Prostate gland (tissue), 2 donors: ENCODE measurements around the gene CCDC92B. TPM values are rescaled to one million over a fixed set of nuclear protein-coding genes. Genes with fewer than 3 reads are reported as not detected.
"Not testable (repeated sequence)": the region's sequence is repeated elsewhere in the genome, so short reads cannot be mapped to it uniquely, and the experiment has no call there.

ENCODE experiments used
- DNase-seq: peaks from one replicate; pipeline ENCODE4 v3.0.0-alpha.2; 2019; ENCODE audit warnings: low spot score
- H3K27ac ChIP-seq, 2 donors: fragments of 200-600 bp; sonication (generic); 2 replicates each; pipeline ENCODE4 v1.5.1; 2017 to 2019
- H3K27me3 ChIP-seq: fragments of 200-600 bp; sonication (generic); replicated peaks from 2 replicates; pipeline ENCODE4 v1.5.1; 2019; ENCODE audit not compliant: insufficient read depth
- H3K36me3 ChIP-seq, 2 donors: fragments of 200-600 bp; sonication (generic); 1 replicate in 1 of 2; 2 replicates in 1 of 2; pipeline versions ENCODE4 v1.5.1 to v1.8.1; 2017 to 2019
- H3K4me1 ChIP-seq: fragments of 200-600 bp; sonication (generic); replicated peaks from 2 replicates; pipeline ENCODE4 v1.5.1; 2019
- H3K4me3 ChIP-seq, 2 donors: fragments of 200-600 bp; sonication (generic); 2 replicates each; pipeline ENCODE4 v1.5.1; 2017 to 2019
- H3K9me3 ChIP-seq: fragments of 200-600 bp; sonication (generic); 2 replicates; pipeline ENCODE4 v1.5.1; 2017
- CTCF ChIP-seq, 4 experiments: fragments of 200-600 bp in 2 of 4; fragments of 450-650 bp in 2 of 4; sonication (generic) in 2 of 4; IDR thresholded peaks; 1 replicate in 3 of 4; 2 replicates in 1 of 4; pipeline ENCODE4 v1.5.1; 2016 to 2019; ENCODE audit warnings: antibody characterized with exemption in 4 of 4, mild to moderate bottlenecking in 2 of 4, moderate library complexity in 2 of 4
- POLR2A ChIP-seq: fragments of 450-650 bp; IDR thresholded peaks from one replicate; pipeline ENCODE4 v1.6.1; 2016; ENCODE audit warnings: antibody characterized with exemption, mild to moderate bottlenecking
- POLR2AphosphoS5 ChIP-seq: sonication (generic); formaldehyde crosslinking; IDR thresholded peaks from one replicate; pipeline ENCODE4 v1.6.1; 2017; ENCODE audit warnings: antibody characterized with exemption
- WGBS: methylation state at CpG from one replicate; pipeline ENCODE4 v1.1.5; 2018; 5-methylcytosine and 5-hydroxymethylcytosine counted together
- intact Hi-C: fragments of 100-400 bp; cut with DNase I; formaldehyde crosslinking; loops from one replicate; pipeline ENCODE4 v1.14.2; 2022
- total RNA-seq, 2 donors: library from RNA; depleted of rRNA; stranded (reverse); fragments of >200 nt; gene quantifications; one replicate each; pipeline ENCODE4 v1.1.0, GENCODE V29; 2016

Gene CCDC92B
- total RNA-seq, 2 donors from 2014 or later: 1.9 TPM; not detected in 1

DNA sequence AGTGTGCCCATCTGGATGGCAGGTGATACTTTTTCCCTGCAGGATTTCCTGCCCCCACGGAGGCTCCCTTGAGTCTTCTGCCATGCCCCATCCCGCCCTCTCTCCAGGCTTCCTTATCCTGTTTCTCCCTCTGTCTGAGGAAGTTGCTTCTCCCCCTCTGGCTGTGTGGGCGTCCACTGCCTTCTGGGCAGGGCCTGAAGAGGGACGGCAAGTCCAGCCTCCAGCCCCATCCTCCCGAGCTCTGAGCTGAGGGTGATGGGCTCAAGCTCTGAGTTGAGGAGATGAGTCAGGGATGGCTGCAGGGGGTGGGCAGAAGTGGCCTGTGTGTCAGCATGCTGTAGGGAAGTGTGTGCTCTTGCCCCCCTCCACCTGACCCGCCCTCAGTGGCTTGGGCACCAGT, 32.6 kb upstream of the CCDC92B start:
- no peak for DNase-seq
- H3K36me3 ChIP-seq: no peaks in the 10 kb centered on the region
- H3K27me3 ChIP-seq: no peaks in the 10 kb centered on the region
- H3K27ac ChIP-seq: no peak overlapping the region
- intact Hi-C loops: no loop called here
- H3K4me1 ChIP-seq: no peaks in the 10 kb centered on the region
- WGBS: 53% methylated on average over 6 of the region's 6 CpGs
- no peak for TF ChIP-seq POLR2AphosphoS5
- no peak for TF ChIP-seq CTCF (IDR thresholded peaks at IDR 0.05)
- TF ChIP-seq POLR2A: no peak
- no peak overlapping the region for H3K4me3 ChIP-seq
- H3K9me3 ChIP-seq: no peaks in the 10 kb centered on the region

- H3K36me3 ChIP-seq: not testable (repeated sequence)
- 86% methylated on average over 14 of the region's 15 CpGs for WGBS
Measured at GRCh38 chr17:2781598-2781997, 32.1 kb upstream of the CCDC92B start.

DNA sequence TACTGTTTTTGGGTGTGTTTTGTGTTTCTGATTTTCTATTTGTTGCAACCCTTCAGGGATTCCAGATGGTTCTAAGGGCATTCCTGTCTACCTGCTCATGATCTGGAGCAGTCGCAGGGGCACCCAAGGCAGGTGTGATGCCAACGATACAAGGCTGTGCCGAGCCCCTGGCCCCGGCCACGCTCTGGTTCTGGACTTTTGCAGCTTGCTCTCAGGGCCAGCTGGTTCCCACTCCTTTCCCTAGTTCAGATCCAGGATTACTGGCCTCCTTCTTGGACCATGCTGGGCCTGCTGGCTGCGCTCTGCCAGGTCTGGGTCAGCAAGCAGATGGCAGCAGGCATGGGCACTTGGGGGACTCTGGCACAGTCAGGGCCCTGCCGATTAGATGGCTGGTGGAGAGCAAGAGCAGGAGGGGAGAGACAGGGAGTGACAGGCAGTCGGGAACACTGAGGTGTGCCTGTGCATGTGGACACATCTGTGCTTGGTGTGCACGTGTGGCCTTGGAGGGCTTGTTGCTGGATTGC, 31.5 kb upstream of the CCDC92B start:
- no peak for DNase-seq
- Histone ChIP-seq H3K27me3 (peaks cover 3% of the 10 kb centered on the region), H3K36me3 (no peaks in the 10 kb centered on the region), H3K4me3 (no peak overlapping the region), H3K27ac (no peak overlapping the region), H3K4me1 (no peaks in the 10 kb centered on the region), H3K9me3 (no peaks in the 10 kb centered on the region)
- intact Hi-C loops: no loop called here
- TF ChIP-seq CTCF (IDR thresholded peaks at IDR 0.05): no peak
- TF ChIP-seq POLR2A: no peak
- no peak for TF ChIP-seq POLR2AphosphoS5
- WGBS: 87% methylated on average over 9 of the region's 9 CpGs

More at GRCh38 chr17:2781598-2781997, 32.1 kb upstream of the CCDC92B start:
- H3K27ac ChIP-seq, H3K9me3 ChIP-seq, H3K27me3 ChIP-seq, intact Hi-C loops, H3K4me1 ChIP-seq, DNase-seq, H3K4me3 ChIP-seq: not testable (repeated sequence)

DNA sequence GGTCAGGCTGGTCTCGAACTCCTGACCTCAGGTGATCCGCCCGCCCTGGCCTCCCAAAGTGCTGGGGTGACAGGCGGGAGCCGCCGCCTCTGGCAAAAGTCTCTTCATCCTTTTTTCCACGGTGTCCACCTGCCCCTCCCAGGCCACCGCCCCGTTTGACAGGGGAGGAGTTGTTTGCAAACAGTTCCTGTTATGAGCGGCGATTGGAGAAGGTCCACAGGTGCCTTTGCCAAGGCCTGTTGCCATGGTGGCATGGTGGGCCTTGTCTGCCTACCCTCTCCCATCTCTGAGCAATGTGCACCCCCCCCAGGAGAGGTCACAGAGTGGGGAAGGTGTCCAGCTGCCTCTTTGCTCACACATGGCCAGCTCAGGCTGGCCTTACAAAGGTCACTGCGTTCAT, 30.8 kb upstream of the CCDC92B start:
- H3K36me3 ChIP-seq: no peaks in the 10 kb centered on the region
- no peak overlapping the region for H3K27ac ChIP-seq
- no peak overlapping the region for H3K4me3 ChIP-seq
- H3K4me1 ChIP-seq: no peaks in the 10 kb centered on the region
- TF ChIP-seq CTCF (IDR thresholded peaks at IDR 0.05) (no peak), POLR2A (no peak), POLR2AphosphoS5 (no peak)
- 81% methylated on average over 12 of the region's 12 CpGs for WGBS
- no peaks in the 10 kb centered on the region for H3K9me3 ChIP-seq
- no peak for DNase-seq
- intact Hi-C loops: no loop called here
- peaks cover 9% of the 10 kb centered on the region for H3K27me3 ChIP-seq

DNA sequence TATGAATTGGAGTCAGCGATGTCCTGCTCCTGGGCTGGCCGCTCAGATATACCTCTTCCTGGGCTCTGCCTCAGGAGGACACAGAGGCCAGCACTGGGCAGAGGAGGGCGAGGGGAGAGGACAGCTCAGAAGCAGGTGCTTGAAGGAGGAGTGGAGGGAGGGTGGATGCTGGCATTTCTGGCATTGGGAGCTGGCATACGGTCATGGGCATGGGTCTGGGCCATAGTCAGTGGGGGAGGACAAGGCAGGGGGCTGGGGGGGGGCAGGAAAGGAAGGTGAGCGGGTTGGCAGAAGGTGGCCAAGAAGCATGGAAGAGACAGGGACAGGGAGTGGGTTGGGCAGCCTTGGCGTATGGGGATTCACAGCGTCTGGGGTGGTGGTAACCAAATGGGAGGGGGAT, 30.1 kb upstream of the CCDC92B start:
- H3K4me1 ChIP-seq: no peaks in the 10 kb centered on the region
- DNase-seq: no peak
- intact Hi-C loops: no loop called here
- 83% methylated on average over 7 of the region's 7 CpGs for WGBS
- H3K27ac ChIP-seq: no peak overlapping the region
- H3K27me3 ChIP-seq: peaks cover 11% of the 10 kb centered on the region
- H3K9me3 ChIP-seq: no peaks in the 10 kb centered on the region
- TF ChIP-seq POLR2AphosphoS5 (no peak), POLR2A (no peak), CTCF (IDR thresholded peaks at IDR 0.05) (no peak)
- no peaks in the 10 kb centered on the region for H3K36me3 ChIP-seq
- no peak overlapping the region for H3K4me3 ChIP-seq
